GM12801 (cell line): Measurements from ENCODE around the gene MAP9.

Experiments
- CTCF ChIP-seq: IDR thresholded peaks from one replicate; pipeline ENCODE4 v1.5.1; 2011; ENCODE audit warnings: control low read depth; ENCODE audit not compliant: insufficient read length; ENCODE audit errors: extremely low read depth

MAP9 gene

GRCh38 chr4:155407480-155407879 is 30.7 kb upstream of the MAP9 start:
- no peak for TF ChIP-seq CTCF

- TF ChIP-seq CTCF: no peak
These were observed 28.3 kb upstream of the MAP9 start for GRCh38 chr4:155405059-155405458.

DNA sequence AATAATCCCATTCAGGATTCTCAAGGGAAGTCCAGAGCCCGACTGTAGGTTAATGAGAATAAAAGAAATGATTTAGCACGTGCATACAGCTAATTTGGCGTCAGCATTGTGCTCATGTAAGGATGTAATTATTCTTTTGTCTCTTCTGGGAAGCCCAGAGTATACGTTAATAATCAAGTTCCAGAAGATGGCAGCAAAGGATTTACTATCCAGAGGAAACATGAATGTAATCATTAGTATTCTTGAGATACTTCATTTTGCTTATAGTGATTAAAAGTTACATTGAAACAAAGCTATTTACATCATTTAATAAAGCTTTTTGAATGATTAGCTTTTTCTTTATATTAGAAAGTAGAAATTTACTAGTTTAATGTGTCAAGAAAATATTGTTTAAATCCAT is 27.1 kb upstream of the MAP9 start:
- no peak for TF ChIP-seq CTCF

DNA sequence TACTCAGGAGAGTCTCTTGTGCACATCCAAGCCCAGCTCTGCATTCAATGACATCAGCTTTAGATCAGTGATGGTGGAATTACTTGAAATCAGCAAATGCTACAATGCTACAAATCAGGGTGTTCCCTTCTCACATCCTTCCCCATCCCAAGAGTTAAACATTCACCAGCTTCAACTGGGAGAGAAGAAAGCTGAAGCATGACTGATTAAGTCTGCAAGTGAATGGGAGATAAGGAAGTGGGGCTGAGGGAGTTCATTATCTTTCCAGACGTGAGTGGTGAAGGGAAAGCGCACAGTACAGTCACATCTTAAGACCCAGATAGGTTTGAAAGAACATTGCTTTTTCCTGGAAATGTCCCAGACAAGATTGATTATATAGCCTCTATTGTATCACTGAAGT is 26.2 kb upstream of the MAP9 start:
- no peak for TF ChIP-seq CTCF

- TF ChIP-seq CTCF: no peak
These were observed 24.1 kb upstream of the MAP9 start for GRCh38 chr4:155400893-155401292.

- no peak for TF ChIP-seq CTCF
These were observed 23.4 kb upstream of the MAP9 start for GRCh38 chr4:155399974-155400697.

- TF ChIP-seq CTCF: no peak
These were observed 15.9 kb upstream of the MAP9 start for GRCh38 chr4:155392481-155393184.
